ENCODE measurements around the gene NAA40.

Gene NAA40

DNA sequence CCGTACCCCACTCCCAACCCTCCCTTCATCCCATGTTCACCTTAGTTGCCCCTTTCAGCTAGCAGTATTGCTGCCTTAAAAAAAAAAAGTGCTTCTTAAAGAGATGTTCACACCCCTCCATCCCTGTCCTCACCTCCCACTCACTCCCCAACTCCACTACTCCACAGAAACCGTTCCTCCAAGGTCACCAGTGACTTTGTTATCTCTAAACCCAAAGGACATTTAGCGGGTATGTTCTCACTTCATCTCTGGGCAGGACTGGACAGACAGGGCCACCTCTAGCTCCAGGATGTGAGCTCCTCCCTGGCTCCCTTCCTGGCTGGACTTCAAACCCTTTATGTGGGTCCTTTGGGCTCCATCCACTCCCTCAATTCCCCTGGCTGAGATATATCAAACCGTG is 15.5 kb upstream of the NAA40 start:
- ATAC-seq (ENCODE audit: insufficient read depth, low read depth) (no peak), DNase-seq (no peak)
- Histone ChIP-seq H3K79me2 (ENCODE audit: insufficient read depth, low read length) (no peaks in the 10 kb centered on the region), H4K20me1 (ENCODE audit: insufficient read depth, low read length) (no peaks in the 10 kb centered on the region), H3K4me3 (ENCODE audit: low read depth in 1 of 2, low read length in 2 of 2) (no peak overlapping the region), H3K27me3 (ENCODE audit: insufficient read depth, low read length, poor library complexity) (peaks cover 4% of the 10 kb centered on the region), H3K27ac (ENCODE audit: low read length) (no peak overlapping the region), H3K4me1 (ENCODE audit: insufficient read depth, low read length) (peaks cover 2% of the 10 kb centered on the region), H3K4me2 (ENCODE audit: insufficient read depth, low read length) (no peak overlapping the region), H3K9me3 (ENCODE audit: insufficient read depth, low read length, severe bottlenecking) (no peaks in the 10 kb centered on the region), H3K36me3 (ENCODE audit: insufficient read depth, low read length) (no peaks in the 10 kb centered on the region), H3K9ac (ENCODE audit: low read depth, low read length) (no peak overlapping the region), H2AFZ (ENCODE audit: low read depth, low read length) (no peak overlapping the region)
- TF ChIP-seq EZH2 (IDR thresholded peaks at IDR 0.05; ENCODE audit: borderline replicate concordance, low read depth, low read length, severe bottlenecking), result no peak
- TF ChIP-seq, protein P1, sequence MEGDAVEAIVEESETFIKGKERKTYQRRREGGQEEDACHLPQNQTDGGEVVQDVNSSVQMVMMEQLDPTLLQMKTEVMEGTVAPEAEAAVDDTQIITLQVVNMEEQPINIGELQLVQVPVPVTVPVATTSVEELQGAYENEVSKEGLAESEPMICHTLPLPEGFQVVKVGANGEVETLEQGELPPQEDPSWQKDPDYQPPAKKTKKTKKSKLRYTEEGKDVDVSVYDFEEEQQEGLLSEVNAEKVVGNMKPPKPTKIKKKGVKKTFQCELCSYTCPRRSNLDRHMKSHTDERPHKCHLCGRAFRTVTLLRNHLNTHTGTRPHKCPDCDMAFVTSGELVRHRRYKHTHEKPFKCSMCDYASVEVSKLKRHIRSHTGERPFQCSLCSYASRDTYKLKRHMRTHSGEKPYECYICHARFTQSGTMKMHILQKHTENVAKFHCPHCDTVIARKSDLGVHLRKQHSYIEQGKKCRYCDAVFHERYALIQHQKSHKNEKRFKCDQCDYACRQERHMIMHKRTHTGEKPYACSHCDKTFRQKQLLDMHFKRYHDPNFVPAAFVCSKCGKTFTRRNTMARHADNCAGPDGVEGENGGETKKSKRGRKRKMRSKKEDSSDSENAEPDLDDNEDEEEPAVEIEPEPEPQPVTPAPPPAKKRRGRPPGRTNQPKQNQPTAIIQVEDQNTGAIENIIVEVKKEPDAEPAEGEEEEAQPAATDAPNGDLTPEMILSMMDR (IDR thresholded peaks at IDR 0.05; ENCODE audit: borderline replicate concordance, extremely low read depth, low read length, poor library complexity, severe bottlenecking), result no peak

DNA sequence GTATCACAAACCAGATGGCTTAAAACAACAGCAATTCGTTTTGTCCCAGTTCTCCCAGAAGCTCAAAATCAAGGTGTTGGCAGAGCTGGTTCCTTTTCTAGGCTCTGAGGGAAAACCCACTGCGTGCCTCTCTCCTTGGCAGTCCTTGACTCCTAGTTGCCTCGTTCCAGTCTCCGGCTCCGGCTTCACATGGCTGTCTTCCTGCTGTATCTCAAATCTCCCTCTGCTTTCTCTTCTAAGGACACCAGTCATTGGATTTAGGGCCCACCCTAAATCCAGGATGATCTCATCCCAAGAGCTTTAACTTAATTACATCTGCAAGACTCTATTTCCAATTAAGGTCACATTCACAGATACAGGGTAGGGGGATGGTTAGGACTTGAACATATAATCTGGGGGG is 9.2 kb upstream of the NAA40 start:
- Histone ChIP-seq H3K9ac (ENCODE audit: low read depth, low read length) (no peak overlapping the region), H4K20me1 (ENCODE audit: insufficient read depth, low read length) (no peaks in the 10 kb centered on the region), H3K36me3 (ENCODE audit: insufficient read depth, low read length) (no peaks in the 10 kb centered on the region), H3K4me2 (ENCODE audit: insufficient read depth, low read length) (no peak overlapping the region), H2AFZ (ENCODE audit: low read depth, low read length) (no peak overlapping the region), H3K9me3 (ENCODE audit: insufficient read depth, low read length, severe bottlenecking) (no peaks in the 10 kb centered on the region), H3K79me2 (ENCODE audit: insufficient read depth, low read length) (no peaks in the 10 kb centered on the region), H3K27ac (ENCODE audit: low read length) (no peak overlapping the region), H3K4me1 (ENCODE audit: insufficient read depth, low read length) (no peaks in the 10 kb centered on the region), H3K27me3 (ENCODE audit: insufficient read depth, low read length, poor library complexity) (no peaks in the 10 kb centered on the region), H3K4me3 (ENCODE audit: low read depth in 1 of 2, low read length in 2 of 2) (no peak overlapping the region)
- DNase-seq, result no peak
- TF ChIP-seq, protein P1 (IDR thresholded peaks at IDR 0.05; ENCODE audit: borderline replicate concordance, extremely low read depth, low read length, poor library complexity, severe bottlenecking), result no peak
- TF ChIP-seq EZH2 (IDR thresholded peaks at IDR 0.05; ENCODE audit: borderline replicate concordance, low read depth, low read length, severe bottlenecking), result no peak
- no peak for ATAC-seq (ENCODE audit: insufficient read depth, low read depth)

DNA sequence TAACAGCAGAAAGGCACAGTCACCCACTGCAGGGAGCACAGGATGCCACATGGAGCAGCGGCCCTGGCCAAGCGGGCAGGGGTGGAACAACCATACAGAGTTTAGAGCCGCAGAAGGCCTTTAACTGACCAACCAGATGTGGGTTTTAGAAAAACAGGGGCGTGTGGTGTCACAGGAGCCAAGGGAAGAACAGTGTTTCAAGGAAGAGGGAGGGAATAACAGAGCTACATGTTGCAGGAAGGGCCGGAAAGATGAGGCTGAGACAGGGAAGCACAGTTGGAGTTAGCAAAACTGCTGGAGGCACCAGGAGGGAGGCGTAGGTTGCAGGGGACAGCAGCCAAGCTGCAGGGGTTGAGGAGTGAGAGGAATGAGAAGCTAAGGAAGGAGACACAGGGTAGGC is 7.8 kb upstream of the NAA40 start:
- H3K27ac ChIP-seq (ENCODE audit: low read length), result no peak overlapping the region
- H3K4me3 ChIP-seq (ENCODE audit: low read depth in 1 of 2, low read length in 2 of 2), result no peak overlapping the region
- no peaks in the 10 kb centered on the region for H3K27me3 ChIP-seq (ENCODE audit: insufficient read depth, low read length, poor library complexity)
- no peaks in the 10 kb centered on the region for H3K79me2 ChIP-seq (ENCODE audit: insufficient read depth, low read length)
- H2AFZ ChIP-seq (ENCODE audit: low read depth, low read length), result no peak overlapping the region
- H3K4me1 ChIP-seq (ENCODE audit: insufficient read depth, low read length), result no peaks in the 10 kb centered on the region
- no peaks in the 10 kb centered on the region for H3K9me3 ChIP-seq (ENCODE audit: insufficient read depth, low read length, severe bottlenecking)
- no peaks in the 10 kb centered on the region for H3K36me3 ChIP-seq (ENCODE audit: insufficient read depth, low read length)
- ATAC-seq (ENCODE audit: insufficient read depth, low read depth) (no peak), DNase-seq (no peak)
- H3K9ac ChIP-seq (ENCODE audit: low read depth, low read length), result no peak overlapping the region
- H4K20me1 ChIP-seq (ENCODE audit: insufficient read depth, low read length), result no peaks in the 10 kb centered on the region
- no peak overlapping the region for H3K4me2 ChIP-seq (ENCODE audit: insufficient read depth, low read length)
- TF ChIP-seq, protein P1 (IDR thresholded peaks at IDR 0.05; ENCODE audit: borderline replicate concordance, extremely low read depth, low read length, poor library complexity, severe bottlenecking), result no peak
- TF ChIP-seq EZH2 (IDR thresholded peaks at IDR 0.05; ENCODE audit: borderline replicate concordance, low read depth, low read length, severe bottlenecking), result no peak

DNA sequence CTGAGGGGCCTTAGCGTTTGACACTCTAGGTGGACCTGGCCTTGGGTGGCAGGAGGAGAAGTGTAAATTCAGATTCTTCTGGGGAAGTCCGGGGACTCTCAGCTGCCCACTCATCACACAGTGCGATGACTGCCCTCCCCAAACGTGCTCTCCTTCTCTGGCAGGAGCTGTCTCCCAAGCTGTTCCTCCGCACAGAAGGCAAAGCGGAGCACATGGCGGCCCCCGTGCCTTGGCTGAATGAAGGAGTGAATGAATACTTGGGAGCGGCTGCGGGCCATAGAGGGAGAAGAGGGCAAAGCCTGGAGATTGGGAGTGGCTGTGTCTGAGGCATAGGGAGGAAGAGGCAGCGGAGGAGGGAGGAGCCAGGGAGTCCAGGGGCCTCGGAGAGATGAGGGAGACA is 6.9 kb upstream of the NAA40 start:
- Histone ChIP-seq H3K27me3 (ENCODE audit: insufficient read depth, low read length, poor library complexity) (no peaks in the 10 kb centered on the region), H3K4me1 (ENCODE audit: insufficient read depth, low read length) (no peaks in the 10 kb centered on the region), H3K9ac (ENCODE audit: low read depth, low read length) (no peak overlapping the region), H3K4me2 (ENCODE audit: insufficient read depth, low read length) (no peak overlapping the region), H4K20me1 (ENCODE audit: insufficient read depth, low read length) (no peaks in the 10 kb centered on the region), H3K36me3 (ENCODE audit: insufficient read depth, low read length) (no peaks in the 10 kb centered on the region), H3K9me3 (ENCODE audit: insufficient read depth, low read length, severe bottlenecking) (no peaks in the 10 kb centered on the region), H2AFZ (ENCODE audit: low read depth, low read length) (no peak overlapping the region), H3K27ac (ENCODE audit: low read length) (no peak overlapping the region), H3K4me3 (ENCODE audit: low read depth in 1 of 2, low read length in 2 of 2) (no peak overlapping the region), H3K79me2 (ENCODE audit: insufficient read depth, low read length) (no peaks in the 10 kb centered on the region)
- ATAC-seq (ENCODE audit: insufficient read depth, low read depth) (no peak), DNase-seq (no peak)
- no peak for TF ChIP-seq EZH2 (IDR thresholded peaks at IDR 0.05; ENCODE audit: borderline replicate concordance, low read depth, low read length, severe bottlenecking)
- TF ChIP-seq, protein P1 (IDR thresholded peaks at IDR 0.05; ENCODE audit: borderline replicate concordance, extremely low read depth, low read length, poor library complexity, severe bottlenecking), result no peak
